ENCODE results near the gene ANAPC2. TPM values are rescaled to one million over a fixed set of nuclear protein-coding genes. Genes with fewer than 3 reads are reported as not detected.

The ANAPC2 gene
- total RNA-seq, 1 donor from 2014 or later = 58.2 TPM

DNA sequence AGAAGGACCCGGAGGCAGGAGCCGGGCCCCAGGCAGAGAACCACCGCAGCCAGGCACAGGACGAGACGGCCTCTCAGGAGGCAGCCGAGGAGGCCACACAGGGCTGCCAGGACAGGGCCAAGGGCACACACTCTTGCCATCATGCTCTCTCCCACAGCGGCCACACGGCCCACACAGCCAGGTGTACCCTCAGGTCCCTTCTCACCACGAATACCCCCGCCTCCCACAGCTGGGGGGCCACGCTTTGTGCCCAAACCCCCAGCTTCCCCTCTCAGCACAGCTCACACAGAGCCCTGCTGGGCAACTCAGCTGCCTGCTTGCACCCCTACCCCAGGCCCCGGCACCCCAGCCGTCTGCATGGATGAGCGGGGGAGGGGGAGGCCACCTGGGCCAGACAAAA, 5.4 kb upstream of the ANAPC2 start:
- TF ChIP-seq, protein P1, sequence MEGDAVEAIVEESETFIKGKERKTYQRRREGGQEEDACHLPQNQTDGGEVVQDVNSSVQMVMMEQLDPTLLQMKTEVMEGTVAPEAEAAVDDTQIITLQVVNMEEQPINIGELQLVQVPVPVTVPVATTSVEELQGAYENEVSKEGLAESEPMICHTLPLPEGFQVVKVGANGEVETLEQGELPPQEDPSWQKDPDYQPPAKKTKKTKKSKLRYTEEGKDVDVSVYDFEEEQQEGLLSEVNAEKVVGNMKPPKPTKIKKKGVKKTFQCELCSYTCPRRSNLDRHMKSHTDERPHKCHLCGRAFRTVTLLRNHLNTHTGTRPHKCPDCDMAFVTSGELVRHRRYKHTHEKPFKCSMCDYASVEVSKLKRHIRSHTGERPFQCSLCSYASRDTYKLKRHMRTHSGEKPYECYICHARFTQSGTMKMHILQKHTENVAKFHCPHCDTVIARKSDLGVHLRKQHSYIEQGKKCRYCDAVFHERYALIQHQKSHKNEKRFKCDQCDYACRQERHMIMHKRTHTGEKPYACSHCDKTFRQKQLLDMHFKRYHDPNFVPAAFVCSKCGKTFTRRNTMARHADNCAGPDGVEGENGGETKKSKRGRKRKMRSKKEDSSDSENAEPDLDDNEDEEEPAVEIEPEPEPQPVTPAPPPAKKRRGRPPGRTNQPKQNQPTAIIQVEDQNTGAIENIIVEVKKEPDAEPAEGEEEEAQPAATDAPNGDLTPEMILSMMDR (IDR thresholded peaks at IDR 0.05) = no peak
- intact Hi-C loops (cut with DNase I) = no loop called here
- H3K9me3 ChIP-seq = no peaks in the 10 kb centered on the region
- no peaks in the 10 kb centered on the region for H3K27me3 ChIP-seq (ENCODE audit: low read depth)
- H3K27ac ChIP-seq = no peak overlapping the region
- ATAC-seq = no peak
- H3K36me3 ChIP-seq = peaks cover 27% of the 10 kb centered on the region
- H3K4me1 ChIP-seq = peaks cover 67% of the 10 kb centered on the region
- no peak for DNase-seq
- no peak overlapping the region for H3K4me3 ChIP-seq

DNA sequence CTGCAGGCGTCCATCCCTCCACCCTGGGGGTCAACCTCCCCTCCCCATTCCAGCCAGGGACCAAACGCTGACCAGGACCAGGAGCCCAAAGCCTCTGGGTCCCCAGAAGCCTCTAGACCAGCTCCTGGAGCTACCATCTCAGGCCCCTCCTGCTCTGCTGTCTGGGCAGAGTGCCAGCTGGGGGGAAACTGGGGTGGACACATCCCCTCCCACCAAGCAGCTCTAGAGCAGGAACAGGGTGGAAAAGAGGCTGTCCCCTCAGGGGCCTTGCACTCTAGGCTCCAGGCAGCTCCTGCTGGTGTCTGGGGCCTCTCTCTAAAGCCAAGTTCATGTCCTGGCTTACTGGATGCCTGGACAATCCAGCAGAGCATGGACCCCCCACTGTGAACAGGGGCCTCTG, 4.5 kb upstream of the ANAPC2 start:
- Histone ChIP-seq H3K4me3 (no peak overlapping the region), H3K9me3 (no peaks in the 10 kb centered on the region), H3K27ac (no peak overlapping the region), H3K27me3 (ENCODE audit: low read depth) (no peaks in the 10 kb centered on the region), H3K36me3 (peaks cover 27% of the 10 kb centered on the region), H3K4me1 (peaks cover 58% of the 10 kb centered on the region)
- DNase-seq (no peak), ATAC-seq (no peak)
- intact Hi-C loops (cut with DNase I) = no loop called here
- TF ChIP-seq, protein P1 (IDR thresholded peaks at IDR 0.05) = no peak

DNA sequence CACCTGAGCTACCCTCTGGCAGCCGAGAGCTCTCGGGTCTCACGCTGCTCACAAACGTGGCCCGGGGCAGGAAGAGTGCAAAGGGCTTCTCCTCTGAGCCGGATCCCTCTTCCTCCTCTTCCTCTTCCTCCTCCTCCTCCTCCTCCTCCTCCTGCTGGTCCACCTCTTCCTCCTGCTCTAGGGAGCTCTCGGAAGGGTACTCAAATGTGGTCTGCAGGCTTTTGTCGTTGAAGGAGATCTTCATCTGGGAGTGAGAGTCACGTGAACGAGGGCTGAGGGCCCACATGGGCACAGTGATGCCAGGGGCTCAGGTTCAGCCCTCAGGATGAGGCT, 4.1 kb upstream of the ANAPC2 start:
- TF ChIP-seq, protein P1 (IDR thresholded peaks at IDR 0.05) = no peak
- intact Hi-C loops (cut with DNase I) = no loop called here
- H3K9me3 ChIP-seq = no peaks in the 10 kb centered on the region

DNA sequence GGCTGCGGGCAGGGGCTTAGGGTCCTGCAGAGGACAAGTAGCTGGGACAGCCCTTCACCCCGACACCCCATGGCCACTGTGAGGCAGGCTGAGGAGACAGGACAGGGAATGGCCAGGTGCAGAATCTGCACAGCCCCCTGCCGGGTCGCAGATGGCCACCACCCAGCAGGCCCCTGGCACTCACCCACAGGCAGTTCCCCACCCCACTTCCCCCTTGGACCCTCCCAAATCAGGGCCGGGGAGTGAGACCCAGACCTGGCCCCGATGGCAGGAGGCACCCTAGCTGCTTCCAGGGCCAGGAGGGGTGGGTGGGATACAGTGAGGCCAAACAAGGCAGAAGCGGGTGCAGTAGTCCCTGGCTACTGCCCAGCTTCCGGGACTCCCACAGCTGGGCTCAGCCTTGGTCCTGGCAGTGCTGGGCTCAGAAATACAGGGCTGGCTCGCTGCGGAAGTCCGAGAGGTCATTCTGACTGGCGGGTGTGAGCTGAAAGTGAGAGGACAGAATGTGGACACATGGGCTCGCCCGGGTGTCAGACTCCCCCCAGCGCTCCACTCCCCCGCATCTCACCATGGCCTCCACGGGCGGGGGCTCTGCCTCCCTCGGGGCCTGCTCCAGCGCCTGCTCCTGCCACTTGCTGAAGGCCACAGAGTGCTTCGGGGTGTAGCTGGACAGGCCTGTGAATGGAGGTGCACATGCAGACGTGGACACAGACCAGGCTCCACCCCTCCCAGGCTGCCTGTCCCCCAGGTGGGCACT, 3.5 kb upstream of the ANAPC2 start:
- no peak for DNase-seq
- intact Hi-C loops (cut with DNase I) = no loop called here

More for the DNA sequence above, 4.1 kb upstream of the ANAPC2 start:
- Histone ChIP-seq H3K27ac (no peak overlapping the region), H3K4me3 (no peak overlapping the region), H3K4me1 (peaks cover 59% of the 10 kb centered on the region), H3K27me3 (ENCODE audit: low read depth) (no peaks in the 10 kb centered on the region), H3K36me3 (peaks cover 27% of the 10 kb centered on the region)
- DNase-seq (no peak), ATAC-seq (no peak)

DNA sequence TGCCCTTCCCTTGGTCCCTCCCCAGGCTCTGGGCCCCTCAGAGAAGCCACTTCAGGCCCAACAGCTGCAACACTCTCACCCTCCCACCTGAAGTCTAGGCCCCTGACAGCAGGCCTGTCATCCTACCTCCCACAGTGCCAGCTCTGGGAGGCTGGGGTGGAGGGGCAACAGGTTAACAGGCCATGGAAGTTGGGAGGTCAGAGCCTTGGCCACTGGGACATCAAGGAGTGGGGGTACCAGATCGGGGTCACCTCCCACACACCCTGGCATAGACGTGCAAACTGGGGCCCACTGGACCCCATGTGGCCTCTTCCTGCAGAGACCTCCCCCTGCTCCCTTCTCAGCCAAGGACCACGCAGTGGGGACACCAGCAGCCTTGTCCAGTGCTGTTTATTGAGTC, 2.9 kb upstream of the ANAPC2 start:
- H3K36me3 ChIP-seq = peaks cover 35% of the 10 kb centered on the region
- H3K27ac ChIP-seq = no peak overlapping the region
- ATAC-seq (no peak), DNase-seq (no peak)
- H3K27me3 ChIP-seq (ENCODE audit: low read depth) = no peaks in the 10 kb centered on the region
- no peaks in the 10 kb centered on the region for H3K9me3 ChIP-seq
- no peak overlapping the region for H3K4me3 ChIP-seq
- intact Hi-C loops (cut with DNase I) = no loop called here
- TF ChIP-seq, protein P1 (IDR thresholded peaks at IDR 0.05) = no peak
- H3K4me1 ChIP-seq = peaks cover 59% of the 10 kb centered on the region

More for the DNA sequence above, 3.5 kb upstream of the ANAPC2 start:
- Histone ChIP-seq H3K27me3 (ENCODE audit: low read depth) (no peaks in the 10 kb centered on the region), H3K4me1 (peaks cover 59% of the 10 kb centered on the region), H3K4me3 (no peak overlapping the region), H3K9me3 (no peaks in the 10 kb centered on the region), H3K27ac (no peak overlapping the region), H3K36me3 (peaks cover 32% of the 10 kb centered on the region)
- no peak for ATAC-seq
- TF ChIP-seq, protein P1 (IDR thresholded peaks at IDR 0.05) = no peak
